Caco-2 (cell line): ENCODE results near the gene STAT4. TPM values are rescaled to one million over a fixed set of nuclear protein-coding genes. Genes with fewer than 3 reads are reported as not detected.

Experiments
- BruUV-seq: library from RNA; stranded (reverse); fragments of 400-500 nt; replicated peaks from 2 replicates; lab custom pipeline; 2021; lab: Mats Ljungman, UMichigan
- CTCF ChIA-PET: fragments of 300-600 bp; sonication (Branson Sonifier 250); formaldehyde crosslinking; loops from one replicate; lab custom pipeline; 2022; ENCODE audit warnings: antibody characterized with exemption; lab: Charles Lee
- POLR2A ChIA-PET: fragments of 300-600 bp; sonication (Branson Sonifier 250); formaldehyde crosslinking; loops from one replicate; lab custom pipeline; 2022; ENCODE audit warnings: antibody characterized with exemption; lab: Charles Lee
- DNase-seq, 2 experiments: peaks; one replicate each; pipeline versions ENCODE4 v3.0.0 to v3.0.0-alpha.2; 2020 to 2022
- H3K27me3 ChIP-seq: replicated peaks from 2 replicates; pipeline ENCODE4 v1.6.0; 2011; ENCODE audit warnings: low read length; ENCODE audit not compliant: control insufficient read depth, insufficient read depth
- H3K36me3 ChIP-seq: 2 replicates; pipeline ENCODE4 v1.5.1; 2011; ENCODE audit warnings: low read length; ENCODE audit not compliant: control insufficient read depth, insufficient read depth
- H3K4me1 ChIP-seq: fragments of 250-450 bp; sonication (Bioruptor Pico); 2 replicates; pipeline ENCODE4 v1.5.1; 2020; ENCODE audit warnings: mild to moderate bottlenecking
- H3K4me3 ChIP-seq: 2 replicates; pipeline ENCODE4 v1.5.1; 2011; ENCODE audit warnings: low read depth, mild to moderate bottlenecking, control low read depth, low read length
- H3K9me3 ChIP-seq: fragments of 250-450 bp; sonication (Bioruptor Pico); 2 replicates; pipeline ENCODE4 v1.5.1; 2020; ENCODE audit warnings: mild to moderate bottlenecking, moderate library complexity
- H3K27ac Mint-ChIP-seq: one replicate; pipeline ENCODE4 v1.8.0; 2022; ENCODE audit warnings: mixed read lengths; ENCODE audit not compliant: unreplicated experiment
- H3K27me3 Mint-ChIP-seq: one replicate; pipeline ENCODE4 v1.8.0; 2022; ENCODE audit warnings: mixed read lengths; ENCODE audit not compliant: insufficient read depth, unreplicated experiment
- H3K36me3 Mint-ChIP-seq: one replicate; pipeline ENCODE4 v1.8.0; 2022; ENCODE audit warnings: mild to moderate bottlenecking, mixed read lengths; ENCODE audit not compliant: insufficient read depth, unreplicated experiment
- H3K4me1 Mint-ChIP-seq: one replicate; pipeline ENCODE4 v1.8.0; 2022; ENCODE audit warnings: low read depth, mixed read lengths; ENCODE audit not compliant: unreplicated experiment
- H3K4me3 Mint-ChIP-seq: one replicate; pipeline ENCODE4 v1.8.0; 2022; ENCODE audit warnings: mild to moderate bottlenecking, moderate library complexity, mixed read lengths; ENCODE audit not compliant: unreplicated experiment
- H3K9me3 Mint-ChIP-seq: one replicate; pipeline ENCODE4 v1.8.0; 2022; ENCODE audit warnings: mixed read lengths; ENCODE audit not compliant: unreplicated experiment
- intact Hi-C: fragments of 100-400 bp; cut with micrococcal nuclease; formaldehyde crosslinking; loops from one replicate; pipeline ENCODE4 v1.10.0; 2022; ENCODE audit not compliant: unreplicated experiment
- total RNA-seq: library from RNA; stranded (reverse); gene quantifications from 2 replicates; pipeline ENCODE4 v1.2.3, GENCODE V29; 2022
- TF ChIP-seq, protein P1 (sequence below), 2 experiments: fragments of 200-600 bp in 1 of 2; IDR thresholded peaks; 1 replicate in 1 of 2; 2 replicates in 1 of 2; pipeline versions ENCODE4 v1.5.1 to v1.8.0; 2011 to 2022; ENCODE audit warnings: antibody characterized with exemption in 1 of 2, control low read depth in 1 of 2, inconsistent platforms in 1 of 2, low read depth in 1 of 2, low read length in 1 of 2, mild to moderate bottlenecking in 1 of 2, moderate library complexity in 1 of 2; ENCODE audit not compliant: insufficient read depth in 1 of 2, severe bottlenecking in 1 of 2, unreplicated experiment in 1 of 2

STAT4 gene
- total RNA-seq, 1 experiment from 2014 or later = 0.48 TPM

DNA sequence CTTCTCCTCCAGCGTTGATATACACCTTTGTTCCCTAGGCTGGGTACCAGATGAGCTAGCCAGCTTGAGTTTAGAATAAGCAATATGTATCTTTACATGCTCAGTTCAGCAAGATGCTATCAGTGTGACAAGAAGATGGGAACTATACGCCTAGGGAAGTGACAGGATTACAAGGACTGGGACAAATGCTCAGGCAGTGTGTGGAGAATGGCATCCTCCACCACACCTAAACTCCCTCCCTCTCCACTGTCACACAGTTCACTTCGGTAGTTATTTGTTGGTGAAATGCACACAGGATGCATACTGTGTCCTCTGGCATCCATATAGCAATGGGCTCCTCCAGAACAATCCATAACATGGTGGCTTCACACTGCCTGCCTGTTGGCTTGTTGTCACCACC lies 144.5 kb downstream of the STAT4 start:
- Mint-ChIP-seq H3K27ac (no peak overlapping the region), H3K4me3 (no peak overlapping the region), H3K36me3 (peaks cover 78% of the 10 kb centered on the region), H3K9me3 (no peaks in the 10 kb centered on the region), H3K27me3 (no peaks in the 10 kb centered on the region), H3K4me1 (peaks cover 7% of the 10 kb centered on the region)
- DNase-seq = no peak
- intact Hi-C loops = no loop called here
- POLR2A ChIA-PET = no interaction called here
- no peaks in the 10 kb centered on the region for H3K9me3 ChIP-seq
- TF ChIP-seq, protein P1, sequence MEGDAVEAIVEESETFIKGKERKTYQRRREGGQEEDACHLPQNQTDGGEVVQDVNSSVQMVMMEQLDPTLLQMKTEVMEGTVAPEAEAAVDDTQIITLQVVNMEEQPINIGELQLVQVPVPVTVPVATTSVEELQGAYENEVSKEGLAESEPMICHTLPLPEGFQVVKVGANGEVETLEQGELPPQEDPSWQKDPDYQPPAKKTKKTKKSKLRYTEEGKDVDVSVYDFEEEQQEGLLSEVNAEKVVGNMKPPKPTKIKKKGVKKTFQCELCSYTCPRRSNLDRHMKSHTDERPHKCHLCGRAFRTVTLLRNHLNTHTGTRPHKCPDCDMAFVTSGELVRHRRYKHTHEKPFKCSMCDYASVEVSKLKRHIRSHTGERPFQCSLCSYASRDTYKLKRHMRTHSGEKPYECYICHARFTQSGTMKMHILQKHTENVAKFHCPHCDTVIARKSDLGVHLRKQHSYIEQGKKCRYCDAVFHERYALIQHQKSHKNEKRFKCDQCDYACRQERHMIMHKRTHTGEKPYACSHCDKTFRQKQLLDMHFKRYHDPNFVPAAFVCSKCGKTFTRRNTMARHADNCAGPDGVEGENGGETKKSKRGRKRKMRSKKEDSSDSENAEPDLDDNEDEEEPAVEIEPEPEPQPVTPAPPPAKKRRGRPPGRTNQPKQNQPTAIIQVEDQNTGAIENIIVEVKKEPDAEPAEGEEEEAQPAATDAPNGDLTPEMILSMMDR (IDR thresholded peaks at IDR 0.05; ENCODE audit: insufficient read depth in 1 of 2, low read depth in 1 of 2, low read length in 1 of 2, severe bottlenecking in 1 of 2, unreplicated experiment in 1 of 2) = no peak
- H3K4me3 ChIP-seq = no peak overlapping the region
- no TSS peak for BruUV-seq
- H3K4me1 ChIP-seq = no peaks in the 10 kb centered on the region
- CTCF ChIA-PET = no interaction called here
- H3K36me3 ChIP-seq = peaks cover 2% of the 10 kb centered on the region; the same call in 1 of the 2 replicates
- no peaks in the 10 kb centered on the region for H3K27me3 ChIP-seq

DNA sequence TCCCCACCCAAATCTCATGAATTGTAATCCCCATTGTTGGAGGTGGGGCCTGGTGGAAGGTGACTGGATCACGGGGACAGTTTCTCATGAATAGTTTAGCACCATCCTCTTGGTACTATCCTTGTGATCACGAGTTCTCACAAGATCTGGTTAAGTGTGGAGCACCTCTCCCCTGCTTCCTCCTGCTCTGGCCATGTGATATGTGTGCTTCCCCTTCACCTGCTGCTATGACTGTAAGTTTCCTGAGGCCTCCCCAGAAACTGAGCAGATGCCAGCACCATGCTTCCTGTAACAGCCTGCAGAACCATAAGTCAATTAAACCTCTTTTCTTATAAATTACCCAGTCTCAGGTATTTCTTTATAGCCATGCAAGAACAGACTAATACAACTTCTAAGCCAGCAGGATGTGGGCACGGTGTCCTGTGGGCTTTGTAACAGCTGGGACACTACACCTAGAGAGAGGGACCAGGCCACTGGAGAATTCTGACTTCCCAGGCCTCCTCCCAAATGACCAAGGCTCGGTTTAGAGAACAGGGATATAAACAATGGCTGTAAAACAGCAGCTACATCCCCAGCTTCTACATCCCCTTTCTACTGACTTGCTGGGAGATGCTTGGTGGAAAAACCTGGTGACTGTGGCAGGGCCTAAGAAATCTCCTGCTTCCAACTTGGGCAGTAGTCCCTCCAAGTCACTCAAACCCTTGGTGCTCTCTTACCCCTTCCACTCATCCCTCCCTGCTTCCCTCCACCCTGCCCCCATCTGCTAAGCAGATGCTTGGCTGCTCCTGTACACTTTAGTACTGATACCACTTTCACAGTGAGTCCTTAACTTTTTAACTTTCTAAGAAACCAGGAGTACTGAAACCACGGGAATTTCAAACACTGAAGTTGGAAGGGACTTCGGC lies 147.1 kb downstream of the STAT4 start:
- DNase-seq = no peak
- no TSS peak for BruUV-seq
- Mint-ChIP-seq H3K4me1 (peaks cover 7% of the 10 kb centered on the region), H3K4me3 (no peak overlapping the region), H3K27me3 (no peaks in the 10 kb centered on the region), H3K9me3 (no peaks in the 10 kb centered on the region), H3K27ac (no peak overlapping the region), H3K36me3 (peaks cover 88% of the 10 kb centered on the region)
- H3K4me3 ChIP-seq = no peak overlapping the region
- H3K27me3 ChIP-seq = no peaks in the 10 kb centered on the region
- H3K4me1 ChIP-seq = peaks cover 7% of the 10 kb centered on the region
- ChIA-PET POLR2A (no interaction called here), CTCF (interaction anchor here (0.6 kb wide), 1 partner anchor 285 kb away, joined by 3 read pairs; no protein-coding TSS in a partner anchor)
- intact Hi-C loops = no loop called here
- TF ChIP-seq, protein P1 (IDR thresholded peaks at IDR 0.05; ENCODE audit: insufficient read depth in 1 of 2, low read depth in 1 of 2, low read length in 1 of 2, severe bottlenecking in 1 of 2, unreplicated experiment in 1 of 2) = no peak
- peaks cover 2% of the 10 kb centered on the region; the same call in 1 of the 2 replicates for H3K36me3 ChIP-seq
- H3K9me3 ChIP-seq = no peaks in the 10 kb centered on the region

- CTCF ChIA-PET = no interaction called here
- peaks cover 11% of the 10 kb centered on the region for H3K4me1 Mint-ChIP-seq
- POLR2A ChIA-PET = no interaction called here
Measured at GRCh38 chr2:191001624-191002023, 149.2 kb downstream of the STAT4 start.

More at GRCh38 chr2:191001624-191002023, 149.2 kb downstream of the STAT4 start:
- Histone ChIP-seq H3K9me3 (no peaks in the 10 kb centered on the region), H3K4me3 (no peak overlapping the region), H3K4me1 (peaks cover 7% of the 10 kb centered on the region), H3K36me3 (peaks cover 4% of the 10 kb centered on the region; the same call in 1 of the 2 replicates), H3K27me3 (no peaks in the 10 kb centered on the region)
- Mint-ChIP-seq H3K27ac (no peak overlapping the region), H3K36me3 (peaks cover 87% of the 10 kb centered on the region), H3K4me3 (no peak overlapping the region), H3K27me3 (no peaks in the 10 kb centered on the region), H3K9me3 (no peaks in the 10 kb centered on the region)
- intact Hi-C loops = no loop called here
- no peak for DNase-seq
- TF ChIP-seq, protein P1 (IDR thresholded peaks at IDR 0.05; ENCODE audit: insufficient read depth in 1 of 2, low read depth in 1 of 2, low read length in 1 of 2, severe bottlenecking in 1 of 2, unreplicated experiment in 1 of 2) = no peak
- BruUV-seq = no TSS peak
